Measurements from ENCODE around the gene ZNF425. TPM values are rescaled to one million over a fixed set of nuclear protein-coding genes. Genes with fewer than 3 reads are reported as not detected.
A peak's percentile ranks its signal among the peaks of the same experiment; 100 is the strongest.

The ZNF425 gene
- total and polyA plus RNA-seq, 9 of the 15 experiments (the other 6 are each of a cell fraction or from before 2014, with no cell fraction given), result 0.03 to 0.89 (median 0.54) TPM

DNA sequence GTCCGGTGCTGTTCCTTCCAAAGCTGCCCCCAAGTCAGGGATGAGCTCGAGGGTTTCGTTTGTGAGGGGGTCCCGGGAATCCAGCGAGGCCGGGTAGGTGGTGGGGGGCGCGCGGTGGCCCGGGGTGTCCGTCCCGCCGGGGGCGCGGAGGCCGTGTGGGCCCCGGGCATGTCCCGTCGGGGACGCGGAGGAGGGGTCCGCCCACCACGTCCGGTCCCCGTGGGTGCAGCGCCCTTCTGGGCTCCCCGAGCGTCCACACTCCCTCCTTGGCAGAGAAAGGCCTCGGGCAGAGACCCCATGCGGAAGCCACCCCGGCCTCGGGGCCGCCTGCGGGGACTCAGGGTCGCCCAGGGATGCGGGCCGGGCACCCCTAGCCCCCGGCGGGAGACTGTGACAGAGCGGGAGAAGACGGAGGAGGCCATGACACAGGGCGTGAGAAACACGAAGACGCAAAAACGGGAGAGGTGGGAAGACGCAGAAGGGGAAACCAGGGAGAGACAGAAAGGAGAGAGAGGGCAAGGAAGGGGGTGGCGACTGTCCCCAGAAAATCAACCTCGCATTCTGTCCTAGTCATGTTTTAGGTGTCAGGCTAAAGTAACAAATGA lies 640 bp upstream of the ZNF425 start (continued):
- TF ChIP-seq PBX2 (CRISPR knock-in tag; IDR thresholded peaks at IDR 0.05; ENCODE audit: low read depth) (no peak), PBX2 (tag; conservative IDR thresholded peaks at IDR 0.05; ENCODE audit: low read depth) (no peak), KAT2B (IDR thresholded peaks at IDR 0.05; ENCODE audit: low read depth, low read length) (no peak), PML (IDR thresholded peaks at IDR 0.05; ENCODE audit: low read length) (no peak), TSC22D4 (tag; IDR thresholded peaks at IDR 0.05) (no peak), RBM14 (IDR thresholded peaks at IDR 0.05; ENCODE audit: borderline replicate concordance, insufficient read depth, low read depth, low read length) (no peak), RAD21 (CRISPR knock-in tag; conservative IDR thresholded peaks at IDR 0.05 in 1 of 2, IDR thresholded peaks at IDR 0.05 in 1 of 2) (no peak), CBFA2T3 (IDR thresholded peaks at IDR 0.05) (0 out of 2 replicates have a peak, but pooled peaks have one; percentile 1), STAG1 (CRISPR knock-in tag; IDR thresholded peaks at IDR 0.05; ENCODE audit: borderline replicate concordance) (peak; percentile 59; the same call in 1 of the 2 replicates), TFE3 (CRISPR knock-in tag; IDR thresholded peaks at IDR 0.05) (no peak), RBM39 (optimal IDR thresholded peaks at IDR 0.05; ENCODE audit: low read depth, low read length) (peak; percentile 73), CHD2 (IDR thresholded peaks at IDR 0.05; ENCODE audit: low read depth, low read length) (no peak), ZBTB17 (CRISPR knock-in tag; IDR thresholded peaks at IDR 0.05) (0 out of 2 replicates have a peak, but pooled peaks have one; percentile 34), PRDM10 (IDR thresholded peaks at IDR 0.05; ENCODE audit: partially characterized antibody) (no peak), USF2 (CRISPR knock-in tag; IDR thresholded peaks at IDR 0.05) (no peak)
- TF ChIP-seq, protein P1, sequence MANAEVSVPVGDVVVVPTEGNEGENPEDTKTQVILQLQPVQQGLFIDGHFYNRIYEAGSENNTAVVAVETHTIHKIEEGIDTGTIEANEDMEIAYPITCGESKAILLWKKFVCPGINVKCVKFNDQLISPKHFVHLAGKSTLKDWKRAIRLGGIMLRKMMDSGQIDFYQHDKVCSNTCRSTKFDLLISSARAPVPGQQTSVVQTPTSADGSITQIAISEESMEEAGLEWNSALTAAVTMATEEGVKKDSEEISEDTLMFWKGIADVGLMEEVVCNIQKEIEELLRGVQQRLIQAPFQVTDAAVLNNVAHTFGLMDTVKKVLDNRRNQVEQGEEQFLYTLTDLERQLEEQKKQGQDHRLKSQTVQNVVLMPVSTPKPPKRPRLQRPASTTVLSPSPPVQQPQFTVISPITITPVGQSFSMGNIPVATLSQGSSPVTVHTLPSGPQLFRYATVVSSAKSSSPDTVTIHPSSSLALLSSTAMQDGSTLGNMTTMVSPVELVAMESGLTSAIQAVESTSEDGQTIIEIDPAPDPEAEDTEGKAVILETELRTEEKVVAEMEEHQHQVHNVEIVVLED (CRISPR knock-in tag; IDR thresholded peaks at IDR 0.05), result no peak

Measured in K562 (cell line).